ENCODE measurements around the gene CFAP251.
A peak's percentile ranks its signal among the peaks of the same experiment; 100 is the strongest.
"Not testable (repeated sequence)": the region's sequence is repeated elsewhere in the genome, so short reads cannot be mapped to it uniquely, and the experiment has no call there.

CFAP251 gene, protein sequence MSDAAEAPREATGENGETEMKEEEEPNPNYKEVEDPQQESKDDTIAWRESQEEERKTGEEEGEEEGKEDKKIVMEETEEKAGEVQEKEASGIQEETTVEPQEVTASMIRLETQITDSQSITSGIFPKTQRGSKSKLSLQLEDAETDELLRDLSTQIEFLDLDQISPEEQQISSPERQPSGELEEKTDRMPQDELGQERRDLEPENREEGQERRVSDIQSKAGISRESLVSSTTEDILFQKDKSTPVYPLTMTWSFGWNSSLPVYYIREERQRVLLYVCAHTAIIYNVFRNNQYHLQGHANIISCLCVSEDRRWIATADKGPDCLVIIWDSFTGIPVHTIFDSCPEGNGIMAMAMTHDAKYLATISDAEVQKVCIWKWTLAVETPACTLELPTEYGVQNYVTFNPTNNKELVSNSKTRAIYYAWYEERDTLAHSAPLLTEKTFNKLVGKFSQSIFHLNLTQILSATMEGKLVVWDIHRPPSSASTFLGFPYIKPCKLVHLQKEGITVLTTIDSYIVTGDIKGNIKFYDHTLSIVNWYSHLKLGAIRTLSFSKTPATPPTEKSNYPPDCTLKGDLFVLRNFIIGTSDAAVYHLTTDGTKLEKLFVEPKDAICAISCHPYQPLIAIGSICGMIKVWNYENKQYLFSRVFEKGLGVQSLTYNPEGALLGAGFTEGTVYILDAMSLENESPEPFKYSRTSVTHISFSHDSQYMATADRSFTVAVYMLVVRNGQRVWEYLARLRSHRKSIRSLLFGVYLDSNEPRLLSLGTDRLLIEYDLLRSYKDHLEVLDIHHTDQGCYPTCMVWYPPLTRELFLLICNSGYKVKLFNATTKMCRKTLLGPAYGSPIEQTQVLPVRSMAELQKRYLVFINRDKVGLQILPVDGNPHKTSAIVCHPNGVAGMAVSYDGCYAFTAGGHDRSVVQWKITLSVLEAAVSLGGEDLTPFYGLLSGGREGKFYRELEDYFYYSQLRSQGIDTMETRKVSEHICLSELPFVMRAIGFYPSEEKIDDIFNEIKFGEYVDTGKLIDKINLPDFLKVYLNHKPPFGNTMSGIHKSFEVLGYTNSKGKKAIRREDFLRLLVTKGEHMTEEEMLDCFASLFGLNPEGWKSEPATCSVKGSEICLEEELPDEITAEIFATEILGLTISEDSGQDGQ

DNA sequence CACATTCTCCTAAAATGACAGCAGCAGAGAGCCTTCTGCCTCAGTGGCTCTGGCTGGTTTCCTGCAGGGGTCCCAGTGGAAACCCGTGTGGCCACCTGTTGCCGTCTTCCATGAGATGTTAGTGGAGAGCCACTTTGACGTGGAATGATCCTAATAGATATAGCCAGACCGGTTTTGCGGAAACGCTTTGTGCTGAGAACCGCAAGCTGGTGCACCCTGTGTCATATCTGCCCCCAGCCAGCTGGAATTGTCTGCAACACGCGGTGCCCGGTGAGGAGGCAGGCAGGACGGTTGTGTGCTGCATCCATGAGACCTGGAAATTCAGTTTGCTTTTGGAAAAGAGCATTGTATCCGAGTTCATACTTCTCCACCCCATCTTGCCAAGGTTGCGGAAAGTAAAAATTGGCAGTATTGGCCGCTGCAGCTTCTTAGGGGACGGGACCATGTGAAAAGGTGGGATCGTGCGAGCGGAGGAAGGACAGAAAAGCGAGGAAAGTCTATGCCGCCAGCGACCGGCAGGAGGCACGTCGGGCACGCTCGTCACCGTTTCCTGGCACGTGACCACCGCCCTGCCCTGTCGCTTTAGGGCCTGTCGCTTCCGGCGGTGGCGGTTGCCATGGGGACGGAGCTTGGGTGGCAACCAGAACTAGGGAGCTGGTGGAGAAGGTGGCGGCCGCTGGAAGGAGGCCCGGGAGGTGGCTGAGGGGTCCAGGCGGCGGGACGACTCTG lies at the start of gene CFAP251:
CFAP251 (plus strand) TSS at position 643 of the 729 bp plus-strand sequence. CDS start 2,714 bp downstream, outside the sequence.
- DNase-seq = peak; percentile 97

DNA sequence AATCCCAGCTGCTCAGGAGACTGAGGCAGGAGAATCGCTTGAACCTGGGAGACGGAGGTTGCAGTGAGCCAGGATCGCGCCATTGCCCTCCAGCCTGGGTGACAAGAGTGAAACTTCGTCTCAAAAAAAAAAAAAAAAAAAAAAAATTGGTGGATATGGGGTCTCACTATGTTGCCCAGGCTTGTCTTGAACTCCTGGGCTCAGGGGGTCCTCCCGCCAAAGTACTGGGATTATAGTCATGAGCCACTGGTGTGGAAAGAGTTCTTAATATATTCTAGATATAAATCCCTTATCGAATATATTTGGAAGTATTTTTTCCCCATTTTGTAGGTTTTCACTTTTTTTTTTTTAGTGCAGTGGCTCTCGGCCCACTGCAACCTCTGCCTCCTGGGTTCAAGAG lies 49.2 kb upstream of the CFAP251 start:
- not testable (repeated sequence) for DNase-seq

DNA sequence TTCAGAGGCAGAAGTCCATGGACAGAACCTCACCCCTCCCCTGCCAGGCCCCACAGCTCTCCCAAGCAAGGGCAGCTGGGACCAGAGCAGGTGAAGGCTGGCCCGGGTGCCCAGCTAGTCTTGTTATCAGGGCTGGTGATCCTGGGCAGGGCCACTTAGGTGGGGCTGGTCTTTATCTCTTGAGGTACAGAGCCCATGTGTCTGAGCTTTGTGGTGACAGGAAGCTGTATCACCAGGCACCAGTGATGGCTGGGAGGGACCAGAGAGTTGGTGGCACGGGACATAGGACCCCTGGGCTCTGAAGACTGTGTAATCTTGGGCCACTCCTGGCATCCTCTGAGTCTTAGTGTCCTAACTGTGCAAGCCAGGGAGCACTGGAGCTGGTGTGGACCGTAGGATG lies 46.9 kb upstream of the CFAP251 start:
- DNase-seq = no peak

DNA sequence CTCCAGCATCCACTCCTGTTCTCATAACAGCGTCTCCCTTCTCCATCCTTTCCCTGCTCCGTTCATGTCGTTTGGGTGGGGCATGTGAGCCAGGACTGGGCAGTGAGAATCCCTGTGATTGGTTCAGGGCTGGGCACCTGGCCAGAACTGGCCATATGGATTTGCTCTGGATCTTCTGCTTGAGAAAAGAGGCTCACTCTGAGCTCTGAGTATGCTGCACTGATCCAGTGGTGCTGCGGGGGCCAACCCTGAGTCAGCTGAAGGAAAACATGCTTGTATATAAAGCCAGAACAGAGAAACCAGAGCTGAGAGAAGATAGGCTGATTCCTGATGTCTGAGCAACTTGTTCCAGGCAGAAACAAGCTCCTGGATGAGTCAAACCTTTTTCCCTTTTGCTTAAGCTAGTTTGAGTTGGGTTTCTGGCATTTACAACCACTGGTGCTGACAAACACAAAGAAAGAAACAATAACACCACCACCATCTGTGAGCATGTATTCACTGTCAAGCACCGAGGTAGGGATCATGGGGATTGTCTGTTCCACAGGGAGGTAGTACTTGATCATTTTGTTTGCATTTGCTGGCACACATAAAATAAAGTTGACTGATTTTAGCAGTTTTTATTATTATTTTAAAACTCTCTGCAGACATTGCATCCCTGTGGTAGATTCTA lies 45.7 kb upstream of the CFAP251 start:
- no peak for DNase-seq

GRCh38 chr12:121873216-121873569 lies 45.2 kb upstream of the CFAP251 start:
- DNase-seq = no peak

GRCh38 chr12:121874071-121874470 lies 44.3 kb upstream of the CFAP251 start:
- no peak for DNase-seq

DNA sequence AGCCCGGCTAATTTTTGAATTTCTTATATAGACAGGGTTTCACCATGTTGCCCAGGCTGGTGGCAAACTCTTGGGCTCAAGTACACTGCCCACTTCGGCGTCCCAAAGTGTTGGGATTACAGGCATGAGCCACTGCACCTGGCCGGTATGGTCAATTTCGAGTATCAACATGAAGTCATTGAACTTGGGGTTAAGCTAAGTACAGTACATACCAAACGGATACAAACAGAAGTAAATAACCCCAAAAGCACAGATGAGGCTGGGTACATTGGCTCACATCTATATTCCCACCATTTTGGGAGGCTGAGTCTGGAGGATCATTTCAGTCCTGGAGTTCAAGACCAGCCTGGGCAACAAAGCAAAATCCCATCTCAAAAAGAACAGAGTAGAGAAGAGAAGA lies 42.8 kb upstream of the CFAP251 start:
- DNase-seq = no peak

DNA sequence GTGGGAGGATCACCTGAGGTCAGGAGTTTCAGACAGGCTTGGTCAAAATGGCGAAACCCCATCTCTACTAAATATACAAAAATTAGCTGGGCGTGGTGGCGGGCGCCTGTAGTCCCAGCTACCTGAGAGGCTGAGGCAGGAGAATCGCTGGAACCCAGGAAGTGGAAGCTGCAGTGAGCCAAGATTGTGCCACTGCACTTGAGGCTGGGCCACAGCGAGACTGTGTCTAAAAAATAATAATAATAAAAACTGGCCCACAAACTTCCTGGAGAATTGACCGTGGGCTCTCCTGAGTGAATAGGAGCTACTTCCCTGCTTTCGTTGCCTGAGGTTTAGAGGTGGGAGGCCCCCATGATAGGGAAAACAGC lies 42.3 kb upstream of the CFAP251 start:
- DNase-seq = not testable (repeated sequence)

DNA sequence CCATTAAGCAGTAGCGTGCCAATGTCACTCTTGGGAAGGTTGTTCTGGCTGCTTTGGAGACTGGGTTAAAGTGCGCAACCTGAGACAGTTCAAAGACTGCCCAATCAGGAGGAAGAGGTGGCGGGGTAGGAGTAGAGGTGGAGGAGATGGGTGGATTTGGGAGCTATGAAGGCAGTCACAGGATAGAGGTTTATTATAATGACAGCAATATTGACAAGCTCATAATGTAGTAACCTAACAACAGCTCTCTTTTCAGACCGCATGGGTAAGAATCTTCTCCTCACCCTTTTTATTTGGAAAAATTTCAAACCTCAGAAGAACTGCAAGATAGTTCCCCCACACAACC lies 35.1 kb upstream of the CFAP251 start:
- DNase-seq = no peak

DNA sequence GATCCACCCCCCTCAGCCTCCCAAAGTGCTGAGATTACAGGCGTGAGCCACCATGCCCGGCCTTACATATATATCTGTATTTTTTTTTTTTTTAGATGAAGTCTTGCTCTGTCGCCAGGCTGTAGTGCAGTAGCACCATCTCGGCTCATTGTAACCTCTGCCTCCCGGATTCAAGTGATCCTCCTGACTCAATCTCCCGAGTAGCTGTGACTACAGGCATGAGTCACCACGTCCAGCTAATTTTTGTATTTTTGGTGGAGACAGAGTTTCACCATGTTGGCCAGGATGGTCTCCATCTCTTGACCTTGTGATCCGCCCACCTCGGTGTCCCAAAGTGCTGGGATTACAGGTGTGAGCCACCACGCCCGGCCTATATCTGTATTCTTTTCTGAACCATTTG lies 33.3 kb upstream of the CFAP251 start:
- DNase-seq = not testable (repeated sequence)

DNA sequence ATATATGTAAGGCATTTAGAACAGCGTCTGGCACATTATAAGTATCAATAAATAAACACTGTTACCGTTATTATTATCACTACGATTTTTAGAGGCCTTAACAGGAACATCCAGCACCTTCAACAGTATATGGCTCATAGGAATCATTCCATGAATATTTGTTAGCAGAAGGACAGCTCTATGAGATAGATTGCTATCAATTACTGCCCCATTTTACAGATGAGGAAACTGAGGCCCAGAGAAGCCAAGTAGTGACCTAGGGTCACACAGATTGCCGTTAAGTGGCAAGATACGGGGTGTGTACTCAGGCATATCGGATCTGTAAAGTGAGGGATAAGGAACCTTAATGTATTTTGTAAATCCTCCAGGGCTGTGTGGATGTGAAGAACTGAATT lies 30.3 kb upstream of the CFAP251 start:
- no peak for DNase-seq

DNA sequence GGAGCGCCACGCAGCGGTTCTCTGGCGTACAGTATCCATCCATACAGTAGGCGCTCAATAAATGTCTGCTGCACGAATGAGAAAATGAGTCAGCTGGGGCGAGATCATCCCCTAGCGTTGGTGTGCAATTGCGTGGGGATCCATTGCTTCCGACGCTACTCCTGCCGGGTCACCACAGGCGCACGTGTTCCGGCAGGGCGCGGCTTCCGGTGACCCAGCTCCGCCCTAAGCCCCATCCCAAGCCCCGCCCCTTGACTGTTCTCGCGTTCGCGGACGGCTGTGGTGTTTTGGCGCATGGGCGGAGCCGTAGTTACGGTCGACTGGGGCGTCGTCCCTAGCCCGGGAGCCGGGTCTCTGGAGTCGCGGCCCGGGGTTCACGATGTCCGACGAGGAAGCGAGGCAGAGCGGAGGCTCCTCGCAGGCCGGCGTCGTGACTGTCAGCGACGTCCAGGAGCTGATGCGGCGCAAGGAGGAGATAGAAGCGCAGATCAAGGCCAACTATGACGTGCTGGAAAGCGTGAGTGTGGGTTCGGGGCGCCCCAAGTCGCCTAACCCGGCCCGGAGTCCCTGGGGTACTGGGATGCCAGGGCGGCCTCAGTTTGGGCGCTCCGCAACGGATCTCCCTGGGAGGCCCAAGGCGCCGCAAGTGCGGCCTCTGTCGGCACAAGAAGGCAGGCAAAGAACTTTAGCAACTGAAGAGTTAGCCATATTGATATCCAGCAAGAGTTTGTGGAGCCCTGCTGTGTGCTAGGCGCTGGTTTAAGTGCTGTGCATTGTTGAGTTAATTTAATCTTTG lies 29.7 kb upstream of the CFAP251 start, which contains the start of gene PSMD9:
PSMD9 (plus strand) TSS at position 313 of the 796 bp plus-strand sequence; CDS start at position 380, 67 bp downstream.
- peak; percentile 96 for DNase-seq

DNA sequence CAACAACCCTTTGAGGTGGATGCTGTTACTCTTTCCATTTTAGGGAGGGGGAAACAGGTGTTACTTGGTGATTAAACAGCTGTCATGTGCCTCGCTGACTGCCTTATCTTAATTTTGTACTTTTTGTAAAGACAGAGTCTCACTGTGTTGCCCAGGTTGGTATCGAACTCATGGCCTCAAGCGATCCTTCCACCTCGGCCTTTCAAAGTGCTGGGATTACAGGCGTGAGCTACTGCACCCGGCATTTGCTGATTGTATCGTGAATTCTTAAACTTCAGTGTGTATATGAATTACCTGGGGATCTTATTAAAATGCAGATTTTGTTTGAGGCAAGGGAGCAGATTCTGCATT lies 29.1 kb upstream of the CFAP251 start:
- DNase-seq = no peak

GRCh38 chr12:121889661-121890060 lies 28.7 kb upstream of the CFAP251 start:
- DNase-seq = not testable (repeated sequence)

DNA sequence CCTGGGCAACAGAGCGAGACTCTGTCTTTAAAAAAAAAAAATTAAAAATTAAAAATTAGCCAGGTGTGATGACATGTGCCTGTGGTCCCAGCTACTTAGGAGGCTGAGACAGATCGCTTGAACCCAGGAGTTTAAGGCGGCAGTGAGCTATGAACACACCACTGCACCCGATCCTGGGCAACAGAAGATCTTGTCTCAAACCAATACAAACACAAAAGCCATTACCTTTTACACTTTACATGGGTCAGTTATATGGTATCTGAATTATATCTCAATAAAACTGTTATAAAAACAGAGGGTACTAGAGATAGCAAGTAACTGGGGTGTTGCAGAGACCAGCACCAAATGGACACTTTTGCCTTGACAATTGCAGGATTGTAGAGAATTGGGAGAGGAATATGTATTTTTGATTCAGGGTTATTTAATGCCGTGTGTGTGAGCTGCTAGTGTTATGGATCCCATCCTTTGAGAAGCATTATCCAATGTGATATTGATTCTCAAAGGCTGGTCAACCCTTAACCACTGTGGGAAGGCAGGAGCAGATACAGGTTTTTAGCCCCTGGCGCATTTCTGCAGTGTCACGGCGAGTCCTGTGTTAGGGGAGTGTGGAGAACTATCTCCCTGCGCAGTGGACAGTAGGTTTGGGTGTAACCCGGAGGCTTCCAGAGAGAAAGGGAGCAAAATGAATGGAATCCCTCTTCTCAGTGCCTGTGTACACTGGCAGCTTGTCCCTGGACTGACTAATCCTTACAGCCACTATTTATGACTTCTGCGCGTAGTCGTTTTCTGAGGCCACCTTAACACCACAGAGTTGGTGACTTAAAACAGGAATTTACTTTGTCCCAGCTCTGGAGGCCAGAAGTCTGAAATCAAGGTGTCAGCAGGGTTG lies 25.5 kb upstream of the CFAP251 start:
- DNase-seq = no peak

GRCh38 chr12:121893961-121894460 lies 24.4 kb upstream of the CFAP251 start:
- no peak for DNase-seq

DNA sequence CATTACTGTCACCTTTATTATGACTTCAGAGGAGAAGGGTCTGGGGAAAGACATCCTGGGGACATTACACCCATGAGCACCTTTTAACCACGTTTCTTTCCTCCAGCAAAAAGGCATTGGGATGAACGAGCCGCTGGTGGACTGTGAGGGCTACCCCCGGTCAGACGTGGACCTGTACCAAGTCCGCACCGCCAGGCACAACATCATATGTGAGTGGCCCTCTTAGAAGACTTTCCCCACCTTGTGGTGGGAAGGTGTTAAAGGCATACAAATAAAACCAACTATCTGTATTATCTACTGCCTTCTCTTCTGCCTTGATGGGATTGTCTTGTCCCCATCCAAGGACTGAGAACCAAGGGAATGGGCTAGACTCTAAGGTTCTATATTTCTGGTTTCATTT lies 23.8 kb upstream of the CFAP251 start:
- DNase-seq = no peak

- DNase-seq = no peak
Observed at GRCh38 chr12:121898287-121898686, 20.1 kb upstream of the CFAP251 start.

- no peak for DNase-seq
Observed at GRCh38 chr12:121899590-121899989, 18.8 kb upstream of the CFAP251 start.

- no peak for DNase-seq
Observed at GRCh38 chr12:121903202-121903601, 15.2 kb upstream of the CFAP251 start.
